ENCODE measurements around the gene NUDT16L1. TPM values are rescaled to one million over a fixed set of nuclear protein-coding genes. Genes with fewer than 3 reads are reported as not detected.

The NUDT16L1 gene
- total RNA-seq, 1 donor from 2014 or later = 77.3 TPM

DNA sequence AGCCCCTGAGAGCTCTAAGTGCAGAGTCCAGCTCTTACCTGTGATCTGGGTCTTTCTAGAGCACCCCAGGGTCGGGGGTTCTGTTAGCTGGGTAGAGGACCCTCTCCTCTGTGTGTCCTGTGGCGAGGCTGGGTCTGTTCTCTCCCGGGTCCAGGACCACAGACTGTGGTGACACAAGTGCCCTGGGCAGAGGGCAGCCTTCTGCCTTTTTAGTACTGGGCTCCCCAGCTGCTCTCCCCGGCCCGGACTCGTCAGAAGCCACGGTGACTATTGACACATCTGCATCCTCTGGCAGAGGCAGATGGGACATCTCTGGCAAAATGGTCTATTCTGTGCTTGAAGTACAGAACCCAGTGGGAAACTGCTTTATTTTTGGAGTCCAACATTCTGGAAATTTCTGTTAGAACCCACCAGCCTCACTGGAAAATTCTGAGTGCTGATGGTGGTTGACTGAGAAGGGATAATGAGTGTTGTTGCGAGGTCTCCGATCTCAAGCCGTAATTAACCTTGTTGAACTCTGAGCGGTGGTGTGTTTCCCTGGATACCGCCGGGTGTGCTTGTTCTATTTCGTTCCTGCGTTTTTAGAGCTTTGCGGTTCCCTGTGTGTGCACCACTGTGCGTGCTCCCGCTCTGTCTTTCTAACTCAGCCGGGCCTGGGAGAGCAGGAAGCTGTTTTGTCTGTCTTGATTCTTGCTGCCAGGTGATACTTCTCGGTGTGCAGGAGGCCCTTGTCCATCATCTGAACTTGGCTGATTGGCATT is 26.0 kb upstream of the NUDT16L1 start:
- intact Hi-C loops (cut with DNase I) = no loop called here
- no peaks in the 10 kb centered on the region for H3K4me1 ChIP-seq
- peaks cover 63 to 75% of the 10 kb centered on the region in 2 donors for H3K36me3 ChIP-seq
- H3K4me3 ChIP-seq = no peak overlapping the region
- H3K9me3 ChIP-seq = no peaks in the 10 kb centered on the region
- DNase-seq (ENCODE audit: low spot score in 2 of 2) = no peak
- no peak overlapping the region for H3K27ac ChIP-seq
- no peaks in the 10 kb centered on the region for H3K27me3 ChIP-seq
- TF ChIP-seq, protein P1, sequence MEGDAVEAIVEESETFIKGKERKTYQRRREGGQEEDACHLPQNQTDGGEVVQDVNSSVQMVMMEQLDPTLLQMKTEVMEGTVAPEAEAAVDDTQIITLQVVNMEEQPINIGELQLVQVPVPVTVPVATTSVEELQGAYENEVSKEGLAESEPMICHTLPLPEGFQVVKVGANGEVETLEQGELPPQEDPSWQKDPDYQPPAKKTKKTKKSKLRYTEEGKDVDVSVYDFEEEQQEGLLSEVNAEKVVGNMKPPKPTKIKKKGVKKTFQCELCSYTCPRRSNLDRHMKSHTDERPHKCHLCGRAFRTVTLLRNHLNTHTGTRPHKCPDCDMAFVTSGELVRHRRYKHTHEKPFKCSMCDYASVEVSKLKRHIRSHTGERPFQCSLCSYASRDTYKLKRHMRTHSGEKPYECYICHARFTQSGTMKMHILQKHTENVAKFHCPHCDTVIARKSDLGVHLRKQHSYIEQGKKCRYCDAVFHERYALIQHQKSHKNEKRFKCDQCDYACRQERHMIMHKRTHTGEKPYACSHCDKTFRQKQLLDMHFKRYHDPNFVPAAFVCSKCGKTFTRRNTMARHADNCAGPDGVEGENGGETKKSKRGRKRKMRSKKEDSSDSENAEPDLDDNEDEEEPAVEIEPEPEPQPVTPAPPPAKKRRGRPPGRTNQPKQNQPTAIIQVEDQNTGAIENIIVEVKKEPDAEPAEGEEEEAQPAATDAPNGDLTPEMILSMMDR (IDR thresholded peaks at IDR 0.05) = no peak

DNA sequence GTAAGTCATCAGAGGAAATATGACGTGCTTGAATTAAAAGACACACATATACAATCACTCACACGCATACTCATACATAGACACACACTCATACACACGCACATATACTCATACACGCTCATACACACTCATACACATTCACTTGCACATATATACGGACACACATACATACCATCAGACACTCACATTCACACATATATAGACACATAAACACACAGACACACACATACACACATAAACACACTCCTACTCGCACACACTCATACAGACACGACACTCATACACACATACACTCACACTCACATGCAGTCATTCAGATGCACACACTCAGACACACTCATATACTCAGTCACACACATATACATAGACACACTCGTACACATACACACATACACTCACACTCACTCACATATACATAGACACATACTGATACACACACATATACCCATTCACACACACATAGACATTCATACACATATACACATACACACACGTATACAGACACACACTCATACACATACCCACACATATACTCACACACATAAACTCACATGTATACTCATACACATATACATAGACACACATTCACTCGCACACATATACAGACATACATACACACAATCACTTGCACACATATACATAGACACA is 24.9 kb upstream of the NUDT16L1 start:
- intact Hi-C loops (cut with DNase I) = no loop called here
- TF ChIP-seq, protein P1 (IDR thresholded peaks at IDR 0.05) = no peak
- DNase-seq (ENCODE audit: low spot score in 2 of 2) = no peak
- no peaks in the 10 kb centered on the region for H3K9me3 ChIP-seq
- H3K27me3 ChIP-seq = no peaks in the 10 kb centered on the region
- H3K4me1 ChIP-seq = no peaks in the 10 kb centered on the region
- no peak overlapping the region for H3K4me3 ChIP-seq
- H3K27ac ChIP-seq = no peak overlapping the region
- peaks cover 68 to 80% of the 10 kb centered on the region in 2 donors for H3K36me3 ChIP-seq

DNA sequence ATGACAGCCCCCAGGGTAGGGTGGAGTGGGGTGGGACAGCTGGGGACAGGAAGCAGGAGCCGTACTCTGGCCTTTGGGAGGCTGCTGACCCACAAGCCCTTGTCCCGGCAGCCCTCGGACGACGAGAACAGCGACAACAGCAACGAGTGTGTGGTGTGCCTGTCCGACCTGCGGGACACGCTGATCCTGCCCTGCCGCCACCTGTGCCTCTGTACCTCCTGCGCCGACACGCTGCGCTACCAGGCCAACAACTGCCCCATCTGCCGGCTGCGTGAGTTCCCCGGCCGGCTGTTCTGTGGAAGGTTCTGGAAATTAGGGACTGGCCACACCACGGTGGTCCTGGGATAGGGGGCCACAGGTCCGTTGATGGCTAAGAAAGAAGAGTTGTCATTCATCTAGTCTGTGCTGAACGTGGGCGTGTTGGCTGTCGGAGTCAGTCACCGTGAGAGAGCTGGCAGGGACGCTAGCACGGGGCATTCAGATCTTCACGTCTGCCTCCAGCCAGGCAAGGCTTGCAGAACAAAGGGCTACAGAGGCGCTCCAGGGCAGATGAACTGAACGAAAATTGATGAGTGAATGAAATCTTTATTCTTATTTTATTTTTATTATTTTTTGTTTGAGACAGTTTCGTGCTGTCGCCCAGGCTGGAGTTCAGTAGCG is 19.8 kb upstream of the NUDT16L1 start:
- Histone ChIP-seq H3K36me3 (peaks cover 51 to 74% of the 10 kb centered on the region in 2 donors), H3K27ac (no peak overlapping the region), H3K4me1 (no peaks in the 10 kb centered on the region), H3K27me3 (no peaks in the 10 kb centered on the region), H3K4me3 (no peak overlapping the region), H3K9me3 (no peaks in the 10 kb centered on the region)
- TF ChIP-seq, protein P1 (IDR thresholded peaks at IDR 0.05) = no peak
- DNase-seq (ENCODE audit: low spot score in 2 of 2) = no peak
- intact Hi-C loops (cut with DNase I) = no loop called here

DNA sequence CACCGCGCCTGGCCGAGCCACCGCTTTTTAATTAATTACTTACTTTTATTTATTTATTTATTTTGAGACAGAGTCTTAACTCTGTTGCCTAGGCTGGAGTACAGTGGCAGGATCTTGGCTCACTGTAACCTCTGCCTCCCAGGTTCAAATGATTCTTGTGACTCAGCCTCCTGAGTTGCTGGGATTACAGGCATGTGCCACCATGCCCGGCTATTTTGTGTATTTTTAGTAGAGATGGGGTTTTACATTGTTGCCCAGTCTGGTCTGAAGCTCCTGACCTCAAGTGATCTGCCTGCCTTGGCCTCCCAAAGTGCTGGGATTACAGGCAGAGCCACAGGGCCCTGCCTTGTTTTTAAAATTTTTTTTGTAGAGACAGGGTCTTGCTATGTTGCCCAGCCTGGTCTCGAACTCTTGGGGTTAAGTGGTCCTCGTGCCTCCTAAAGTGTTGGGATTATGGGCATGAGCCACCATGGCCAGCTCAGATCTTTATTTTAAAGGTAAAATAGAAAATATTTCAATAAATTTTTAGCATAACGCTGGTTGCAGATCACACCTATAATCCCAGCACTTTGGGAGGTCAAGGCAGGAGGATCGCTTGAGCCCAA is 18.3 kb upstream of the NUDT16L1 start:
- no peaks in the 10 kb centered on the region for H3K9me3 ChIP-seq
- H3K27ac ChIP-seq = no peak overlapping the region
- intact Hi-C loops (cut with DNase I) = no loop called here
- H3K4me1 ChIP-seq = no peaks in the 10 kb centered on the region
- no peak for DNase-seq (ENCODE audit: low spot score in 2 of 2)
- H3K4me3 ChIP-seq = no peak overlapping the region
- TF ChIP-seq, protein P1 (IDR thresholded peaks at IDR 0.05) = no peak
- peaks cover 42 to 69% of the 10 kb centered on the region in 2 donors for H3K36me3 ChIP-seq
- H3K27me3 ChIP-seq = no peaks in the 10 kb centered on the region

DNA sequence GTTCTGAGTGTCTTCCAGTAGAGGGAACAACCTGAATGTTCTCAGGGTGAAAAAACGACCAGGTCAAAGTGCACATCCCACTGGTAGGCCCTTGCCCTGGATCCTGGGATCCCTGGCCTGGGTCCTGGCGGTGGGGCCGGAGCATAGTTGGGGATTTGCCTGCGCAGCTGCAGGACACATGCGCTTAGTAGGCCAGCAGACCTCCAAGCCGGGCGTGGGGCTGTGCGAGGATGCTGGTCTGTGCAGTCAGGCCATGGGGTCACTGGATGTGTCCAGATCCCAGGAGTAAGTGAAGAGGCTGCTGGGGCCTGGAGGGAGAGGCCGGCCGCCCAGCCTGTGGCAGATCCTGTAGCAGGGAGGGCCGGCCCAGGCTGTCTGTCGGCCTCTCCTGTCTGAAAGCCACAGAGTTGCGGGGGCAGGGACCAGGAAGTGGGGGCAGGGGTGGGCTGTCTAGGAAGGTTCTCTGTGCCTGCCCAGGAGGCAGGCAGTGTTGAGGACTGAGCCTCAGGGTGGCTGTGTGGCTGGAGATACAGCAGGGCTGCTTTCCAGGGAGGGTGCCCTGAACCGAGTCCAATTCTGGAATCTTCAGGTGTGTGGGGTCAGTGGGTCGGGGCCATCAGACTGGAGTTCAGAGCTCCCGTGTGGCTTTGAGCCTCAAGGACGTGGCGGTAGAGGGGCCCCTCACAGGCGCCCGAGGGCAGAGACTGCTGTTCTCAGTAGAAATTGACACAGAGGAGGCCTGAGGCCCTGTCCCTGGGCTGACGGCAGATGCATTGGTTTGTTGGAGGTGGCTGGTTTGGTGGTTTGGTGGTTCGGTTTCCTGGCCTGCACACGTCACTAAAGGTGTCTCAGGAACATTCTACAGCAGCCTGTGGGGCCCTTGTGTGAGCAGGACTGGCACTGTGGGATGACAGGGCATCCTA is 17.2 kb upstream of the NUDT16L1 start:
- intact Hi-C loops (cut with DNase I) = no loop called here
- Histone ChIP-seq H3K36me3 (peaks cover 43 to 65% of the 10 kb centered on the region in 2 donors), H3K9me3 (no peaks in the 10 kb centered on the region), H3K4me3 (no peak overlapping the region), H3K27me3 (no peaks in the 10 kb centered on the region), H3K27ac (no peak overlapping the region), H3K4me1 (no peaks in the 10 kb centered on the region)
- DNase-seq (ENCODE audit: low spot score in 2 of 2) = no peak
- TF ChIP-seq, protein P1 (IDR thresholded peaks at IDR 0.05) = no peak

Data from ascending aorta (tissue), 2 donors.